ENCODE measurements around the gene CBLC. TPM values are rescaled to one million over a fixed set of nuclear protein-coding genes. Genes with fewer than 3 reads are reported as not detected.

The CBLC gene
- polyA plus RNA-seq, 1 donor from 2014 or later, result not detected

- H3K9me3 ChIP-seq (ENCODE audit: low read length), result no peaks in the 10 kb centered on the region
- TF ChIP-seq POLR2AphosphoS5 (IDR thresholded peaks at IDR 0.05) (no peak), MXI1 (conservative IDR thresholded peaks at IDR 0.05; ENCODE audit: poor library complexity, severe bottlenecking) (no peak), TAF1 (IDR thresholded peaks at IDR 0.05; ENCODE audit: low read depth) (no peak), SMC3 (conservative IDR thresholded peaks at IDR 0.05; ENCODE audit: poor library complexity) (no peak), REST (IDR thresholded peaks at IDR 0.05; ENCODE audit: borderline replicate concordance) (no peak), CTCF (IDR thresholded peaks at IDR 0.05; ENCODE audit: poor library complexity, severe bottlenecking) (no peak)
- no peak overlapping the region for H3K4me3 ChIP-seq (ENCODE audit: low read length)
- H3K9ac ChIP-seq (ENCODE audit: low read length), result no peak overlapping the region
- no peak overlapping the region for H3K4me2 ChIP-seq (ENCODE audit: low read length)
- no peak overlapping the region for H3K27ac ChIP-seq (ENCODE audit: low read length)
- no peaks in the 10 kb centered on the region for H3K27me3 ChIP-seq (ENCODE audit: insufficient read depth, low read depth, low read length)
- H3K36me3 ChIP-seq (ENCODE audit: insufficient read depth, low read length), result no peaks in the 10 kb centered on the region
- H4K20me1 ChIP-seq (ENCODE audit: insufficient read depth), result no peaks in the 10 kb centered on the region
- H2AFZ ChIP-seq (ENCODE audit: low read depth, low read length), result no peak overlapping the region
- no peaks in the 10 kb centered on the region for H3K9me2 ChIP-seq (ENCODE audit: insufficient read depth, low read length)
- H3F3A ChIP-seq (ENCODE audit: insufficient read depth, low read length, poor library complexity, severe bottlenecking), result no peaks in the 10 kb centered on the region
- H3K79me2 ChIP-seq (replicated peaks; ENCODE audit: insufficient read depth, low read length), result no peaks in the 10 kb centered on the region
Observed at GRCh38 chr19:44817725-44818465, 40.2 kb downstream of the CBLC start.

GRCh38 chr19:44818466-44819031 is 40.9 kb downstream of the CBLC start:
- no peaks in the 10 kb centered on the region for H3F3A ChIP-seq (ENCODE audit: insufficient read depth, low read length, poor library complexity, severe bottlenecking)
- no peaks in the 10 kb centered on the region for H3K36me3 ChIP-seq (ENCODE audit: insufficient read depth, low read length)
- H3K27me3 ChIP-seq (ENCODE audit: insufficient read depth, low read depth, low read length), result no peaks in the 10 kb centered on the region
- no peaks in the 10 kb centered on the region for H3K9me3 ChIP-seq (ENCODE audit: low read length)
- TF ChIP-seq MXI1 (conservative IDR thresholded peaks at IDR 0.05; ENCODE audit: poor library complexity, severe bottlenecking) (no peak), EZH2 (IDR thresholded peaks at IDR 0.05; ENCODE audit: borderline replicate concordance, insufficient read depth, low read length, poor library complexity, severe bottlenecking) (no peak), RAD21 (conservative IDR thresholded peaks at IDR 0.05) (no peak), POLR2AphosphoS5 (IDR thresholded peaks at IDR 0.05) (no peak)
- no peak overlapping the region for H3K4me2 ChIP-seq (ENCODE audit: low read length)
- no peak overlapping the region for H3K4me3 ChIP-seq (ENCODE audit: low read length)
- no peaks in the 10 kb centered on the region for H3K9me2 ChIP-seq (ENCODE audit: insufficient read depth, low read length)
- H3K79me2 ChIP-seq (replicated peaks; ENCODE audit: insufficient read depth, low read length), result no peaks in the 10 kb centered on the region
- H4K20me1 ChIP-seq (ENCODE audit: insufficient read depth), result no peaks in the 10 kb centered on the region
- H3K27ac ChIP-seq (ENCODE audit: low read length), result no peak overlapping the region
- no peak overlapping the region for H3K9ac ChIP-seq (ENCODE audit: low read length)
- H2AFZ ChIP-seq (ENCODE audit: low read depth, low read length), result no peak overlapping the region

All from neural cell (in vitro differentiated cells).